ENCODE results near the gene E2F2.

GRCh38 chr1:23533246-23534023 lies 2.4 kb upstream of the E2F2 start:
- TF ChIP-seq, protein P1, sequence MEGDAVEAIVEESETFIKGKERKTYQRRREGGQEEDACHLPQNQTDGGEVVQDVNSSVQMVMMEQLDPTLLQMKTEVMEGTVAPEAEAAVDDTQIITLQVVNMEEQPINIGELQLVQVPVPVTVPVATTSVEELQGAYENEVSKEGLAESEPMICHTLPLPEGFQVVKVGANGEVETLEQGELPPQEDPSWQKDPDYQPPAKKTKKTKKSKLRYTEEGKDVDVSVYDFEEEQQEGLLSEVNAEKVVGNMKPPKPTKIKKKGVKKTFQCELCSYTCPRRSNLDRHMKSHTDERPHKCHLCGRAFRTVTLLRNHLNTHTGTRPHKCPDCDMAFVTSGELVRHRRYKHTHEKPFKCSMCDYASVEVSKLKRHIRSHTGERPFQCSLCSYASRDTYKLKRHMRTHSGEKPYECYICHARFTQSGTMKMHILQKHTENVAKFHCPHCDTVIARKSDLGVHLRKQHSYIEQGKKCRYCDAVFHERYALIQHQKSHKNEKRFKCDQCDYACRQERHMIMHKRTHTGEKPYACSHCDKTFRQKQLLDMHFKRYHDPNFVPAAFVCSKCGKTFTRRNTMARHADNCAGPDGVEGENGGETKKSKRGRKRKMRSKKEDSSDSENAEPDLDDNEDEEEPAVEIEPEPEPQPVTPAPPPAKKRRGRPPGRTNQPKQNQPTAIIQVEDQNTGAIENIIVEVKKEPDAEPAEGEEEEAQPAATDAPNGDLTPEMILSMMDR (IDR thresholded peaks at IDR 0.05 in 8 of 11, conservative IDR thresholded peaks at IDR 0.05 in 3 of 11) = no peak
- no peak for TF ChIP-seq POLR2AphosphoS5 (IDR thresholded peaks at IDR 0.05)

Measured in spleen (tissue), 7 donors.